Sigmoid colon (tissue), 7 donors: ENCODE measurements around the gene LY6G6D. TPM values are rescaled to one million over a fixed set of nuclear protein-coding genes. Genes with fewer than 3 reads are reported as not detected.

ENCODE experiments used
- DNase-seq: peaks from one replicate; pipeline ENCODE4 v3.0.0-alpha.2; 2019
- H3K27ac ChIP-seq, 4 donors: fragments of 200-600 bp; sonication (generic); one replicate each; pipeline ENCODE4 v1.5.1; 2016 to 2019; ENCODE audit warnings: mild to moderate bottlenecking in 1 of 4
- H3K27me3 ChIP-seq, 3 donors: fragments of 200-600 bp; sonication (generic); one replicate each; pipeline ENCODE4 v1.5.1; 2019; ENCODE audit warnings: mild to moderate bottlenecking in 1 of 3
- H3K36me3 ChIP-seq, 4 donors: fragments of 200-600 bp; sonication (generic); one replicate each; pipeline ENCODE4 v1.5.1; 2016 to 2019
- H3K4me1 ChIP-seq, 4 donors: fragments of 200-600 bp; sonication (generic); one replicate each; pipeline ENCODE4 v1.5.1; 2017 to 2019
- H3K4me3 ChIP-seq, 4 donors: fragments of 200-600 bp; sonication (generic); one replicate each; pipeline ENCODE4 v1.5.1; 2017 to 2019; ENCODE audit warnings: mild to moderate bottlenecking in 2 of 4, moderate library complexity in 1 of 4
- H3K9me3 ChIP-seq, 4 donors: fragments of 200-600 bp in 3 of 4; sonication (generic) in 3 of 4; one replicate each; pipeline versions ENCODE4 v1.5.1 to v1.6.1; 2013 to 2019
- CTCF ChIP-seq, 4 experiments: fragments of 450-650 bp in 3 of 4; fragments of 200-600 bp in 1 of 4; IDR thresholded peaks; one replicate each; pipeline ENCODE4 v1.5.1; 2016 to 2019; ENCODE audit warnings: antibody characterized with exemption in 4 of 4, mild to moderate bottlenecking in 3 of 4, moderate library complexity in 2 of 4
- EP300 ChIP-seq, 4 donors: sonication (generic); formaldehyde crosslinking; IDR thresholded peaks; one replicate each; pipeline ENCODE4 v1.6.1; 2017; ENCODE audit warnings: antibody characterized with exemption in 4 of 4
- POLR2A ChIP-seq, 2 donors: fragments of 450-650 bp; IDR thresholded peaks; one replicate each; pipeline ENCODE4 v1.6.1; 2016; ENCODE audit warnings: antibody characterized with exemption in 2 of 2, mild to moderate bottlenecking in 2 of 2, moderate library complexity in 2 of 2
- POLR2AphosphoS5 ChIP-seq, 4 donors: sonication (generic); formaldehyde crosslinking; IDR thresholded peaks; one replicate each; pipeline ENCODE4 v1.6.1; 2017; ENCODE audit warnings: antibody characterized with exemption in 4 of 4
- WGBS, 2 donors: extraction: QIAGEN DNeasy Blood & Tissue Kit; methylation state at CpG; one replicate each; pipeline ENCODE4 v1.1.7; 2013; 5-methylcytosine and 5-hydroxymethylcytosine counted together
- intact Hi-C: fragments of 100-400 bp; cut with DNase I; formaldehyde crosslinking; loops from one replicate; pipeline ENCODE4 v1.15.1; 2023
- polyA plus RNA-seq, 3 donors: library from polyadenylated mRNA; stranded (reverse); fragments of 200-250 nt; gene quantifications; one replicate each; pipeline ENCODE4 v1.2.3, GENCODE V29; 2013
- total RNA-seq, 4 donors: library from RNA; depleted of rRNA; stranded (reverse); fragments of >200 nt; gene quantifications; one replicate each; pipeline ENCODE4 v1.1.0, GENCODE V29; 2016
- donor health status: healthy with polysubstance abuse.
- donor health status: Bipolar disorder and iron deficiency.
- donor health status: healthy.

Gene LY6G6D
- total and polyA plus RNA-seq, 7 donors: 0.31 to 21.2 (median 6.4) TPM; not detected in 2

- H3K4me1 ChIP-seq: peaks cover 0 to 3% (median 0%) of the 10 kb centered on the region in 4 donors
- 88 to 91% methylated on average over 14 of the region's 14 CpGs for WGBS, 2 donors
- TF ChIP-seq POLR2AphosphoS5 (IDR thresholded peaks at IDR 0.05) (no peak), POLR2A (IDR thresholded peaks at IDR 0.05) (no peak), CTCF (IDR thresholded peaks at IDR 0.05) (no peak), EP300 (IDR thresholded peaks at IDR 0.05) (no peak)
- DNase-seq: no peak
- peaks cover 53 to 77% (median 66%) of the 10 kb centered on the region in 4 donors for H3K36me3 ChIP-seq
- no peaks in the 10 kb centered on the region for H3K9me3 ChIP-seq
- H3K4me3 ChIP-seq: no peak overlapping the region
- H3K27ac ChIP-seq: no peak overlapping the region
- intact Hi-C loops: no loop called here
- H3K27me3 ChIP-seq: no peaks in the 10 kb centered on the region
Measured at GRCh38 chr6:31687860-31688693, 27.1 kb upstream of the LY6G6D start.

DNA sequence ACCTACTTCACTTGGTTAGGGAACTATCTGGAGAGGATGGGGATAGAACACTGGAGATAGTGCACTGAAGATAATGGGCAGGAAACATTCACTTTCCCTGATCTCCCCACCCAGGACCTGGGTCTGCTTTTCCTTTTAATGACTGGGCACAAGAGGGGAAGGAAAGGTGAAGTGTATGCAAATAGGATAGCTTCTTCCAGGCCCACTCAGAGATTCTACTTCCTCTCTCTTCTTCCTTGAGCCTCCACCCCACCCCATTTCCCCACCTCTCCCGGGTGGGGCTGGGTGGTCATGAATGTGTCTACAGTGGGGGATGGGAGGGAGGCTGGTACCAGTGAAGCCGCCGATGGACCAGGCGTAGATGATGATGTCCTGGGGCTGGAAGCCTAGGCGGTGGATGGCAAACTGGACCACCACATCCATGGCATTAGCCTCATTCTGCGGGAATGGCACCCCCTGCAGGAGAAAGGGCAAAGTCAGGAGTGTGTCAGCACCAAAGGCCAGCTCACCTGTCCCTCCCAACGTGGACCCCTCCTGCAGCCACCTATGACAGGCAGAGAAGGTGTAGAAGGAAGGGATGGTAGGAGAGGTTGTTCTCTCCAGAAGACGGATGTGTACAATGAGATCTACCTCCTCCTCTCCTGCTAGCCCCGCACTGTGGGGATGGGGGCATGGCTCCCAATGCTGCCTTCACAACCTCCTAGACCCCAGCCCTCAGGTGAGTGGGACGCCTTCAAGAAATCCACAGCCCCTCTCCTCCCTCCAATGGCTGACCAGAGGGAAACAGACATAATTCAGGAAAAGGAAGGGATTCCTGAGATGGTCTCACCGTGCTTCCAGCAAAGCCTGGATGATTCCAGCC, 25.7 kb upstream of the LY6G6D start:
- TF ChIP-seq POLR2A (IDR thresholded peaks at IDR 0.05) (no peak), CTCF (IDR thresholded peaks at IDR 0.05) (no peak), EP300 (IDR thresholded peaks at IDR 0.05) (no peak)
- no peak overlapping the region for H3K27ac ChIP-seq

GRCh38 chr6:31690231-31691077, 24.7 kb upstream of the LY6G6D start:
- no peak for DNase-seq
- Histone ChIP-seq H3K27ac (no peak overlapping the region), H3K36me3 (peaks cover 69 to 99% (median 84%) of the 10 kb centered on the region in 4 donors), H3K27me3 (no peaks in the 10 kb centered on the region), H3K4me3 (no peak overlapping the region), H3K4me1 (no peaks in the 10 kb centered on the region), H3K9me3 (no peaks in the 10 kb centered on the region)
- 50 to 79% methylated on average over 10 of the region's 10 CpGs for WGBS, 2 donors
- TF ChIP-seq CTCF (IDR thresholded peaks at IDR 0.05): no peak
- no peak for TF ChIP-seq EP300 (IDR thresholded peaks at IDR 0.05)
- no peak for TF ChIP-seq POLR2A (IDR thresholded peaks at IDR 0.05)
- intact Hi-C loops: no loop called here

More for the DNA sequence above, 25.7 kb upstream of the LY6G6D start:
- no peak for DNase-seq
- Histone ChIP-seq H3K27me3 (no peaks in the 10 kb centered on the region), H3K4me1 (no peaks in the 10 kb centered on the region), H3K9me3 (no peaks in the 10 kb centered on the region), H3K4me3 (no peak overlapping the region), H3K36me3 (peaks cover 59 to 91% (median 74%) of the 10 kb centered on the region in 4 donors)
- intact Hi-C loops: no loop called here
- 76 to 86% methylated on average over 11 of the region's 11 CpGs for WGBS, 2 donors

DNA sequence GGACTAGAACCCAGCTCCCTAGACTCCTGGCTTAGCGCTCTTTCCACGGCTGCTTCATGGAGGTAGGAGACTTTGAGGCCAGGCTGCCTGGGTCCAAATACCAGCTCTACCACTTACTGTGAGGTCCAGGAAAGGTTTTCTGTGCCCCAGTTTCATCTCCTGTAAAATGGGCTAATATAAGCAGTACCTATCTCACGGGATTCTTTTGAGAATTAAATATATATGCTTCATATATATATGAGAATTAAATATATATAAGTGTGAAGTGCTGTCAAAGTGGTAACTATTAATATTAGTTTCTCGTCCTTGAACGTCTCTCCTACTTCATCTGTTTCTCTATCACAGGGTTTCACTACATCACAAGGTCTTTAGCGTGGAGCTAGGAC, 24.1 kb upstream of the LY6G6D start:
- WGBS, 2 donors: 91 to 94% methylated on average over 6 of the region's 6 CpGs
- no peaks in the 10 kb centered on the region for H3K4me1 ChIP-seq
- no peak overlapping the region for H3K27ac ChIP-seq
- no peaks in the 10 kb centered on the region for H3K9me3 ChIP-seq
- TF ChIP-seq POLR2A (IDR thresholded peaks at IDR 0.05) (no peak), CTCF (IDR thresholded peaks at IDR 0.05) (no peak), POLR2AphosphoS5 (IDR thresholded peaks at IDR 0.05) (no peak), EP300 (IDR thresholded peaks at IDR 0.05) (no peak)
- H3K27me3 ChIP-seq: no peaks in the 10 kb centered on the region
- H3K4me3 ChIP-seq: no peak overlapping the region
- peaks cover 70 to 99% (median 89%) of the 10 kb centered on the region in 4 donors for H3K36me3 ChIP-seq
- intact Hi-C loops: no loop called here
- no peak for DNase-seq
